Activated naive CD8-positive, alpha-beta T cell treated with anti-CD3 and anti-CD28 coated beads, Interleukin-2, amount 50 U/mL, for 24 hours (primary cell): Measurements from ENCODE around the gene TAF15.
A peak's percentile ranks its signal among the peaks of the same experiment; 100 is the strongest.

ENCODE experiments used
- ATAC-seq: fragments of 150-1000 bp; cut with Tn5 transposase; one replicate; pipeline ENCODE4 v1.10.0; 2021
- DNase-seq: peaks from one replicate; pipeline ENCODE4 v3.0.0; 2021
- H3K27ac Mint-ChIP-seq: one replicate; pipeline ENCODE4 v1.8.0; 2021; ENCODE audit warnings: mild to moderate bottlenecking, mixed read lengths
- H3K27me3 Mint-ChIP-seq: one replicate; pipeline ENCODE4 v1.8.0; 2021; ENCODE audit warnings: mixed read lengths
- H3K36me3 Mint-ChIP-seq: one replicate; pipeline ENCODE4 v1.8.0; 2021; ENCODE audit warnings: low read depth, mixed read lengths
- H3K4me1 Mint-ChIP-seq: one replicate; pipeline ENCODE4 v1.8.0; 2021; ENCODE audit warnings: mixed read lengths
- H3K4me3 Mint-ChIP-seq: one replicate; pipeline ENCODE4 v1.8.0; 2021; ENCODE audit warnings: mild to moderate bottlenecking, moderate library complexity, mixed read lengths
- H3K9me3 Mint-ChIP-seq: one replicate; pipeline ENCODE4 v1.8.0; 2021; ENCODE audit warnings: mixed read lengths

TAF15 gene

GRCh38 chr17:35889818-35890773 lies 80.8 kb downstream of the TAF15 start:
- H3K4me1 Mint-ChIP-seq: peaks cover 54% of the 10 kb centered on the region
- H3K9me3 Mint-ChIP-seq: no peaks in the 10 kb centered on the region
- no peaks in the 10 kb centered on the region for H3K27me3 Mint-ChIP-seq
- H3K36me3 Mint-ChIP-seq: no peaks in the 10 kb centered on the region
- DNase-seq (no peak), ATAC-seq (no peak)
- peak overlapping the region; percentile 80 for H3K27ac Mint-ChIP-seq
- peak overlapping the region; percentile 40 for H3K4me3 Mint-ChIP-seq

- DNase-seq (peak; percentile 38), ATAC-seq (peak; percentile 44)
- Mint-ChIP-seq H3K4me3 (no peak overlapping the region), H3K4me1 (peaks cover 61% of the 10 kb centered on the region), H3K9me3 (no peaks in the 10 kb centered on the region), H3K27ac (peak overlapping the region; percentile 80), H3K36me3 (no peaks in the 10 kb centered on the region), H3K27me3 (no peaks in the 10 kb centered on the region)
Measured at GRCh38 chr17:35890774-35891155, 81.5 kb downstream of the TAF15 start.

- no peaks in the 10 kb centered on the region for H3K36me3 Mint-ChIP-seq
- no peak overlapping the region for H3K4me3 Mint-ChIP-seq
- peak overlapping the region; percentile 80 for H3K27ac Mint-ChIP-seq
- ATAC-seq (no peak), DNase-seq (no peak)
- peaks cover 66% of the 10 kb centered on the region for H3K4me1 Mint-ChIP-seq
- H3K9me3 Mint-ChIP-seq: no peaks in the 10 kb centered on the region
- no peaks in the 10 kb centered on the region for H3K27me3 Mint-ChIP-seq
Measured at GRCh38 chr17:35891269-35891668, 82.0 kb downstream of the TAF15 start.

- H3K9me3 Mint-ChIP-seq: no peaks in the 10 kb centered on the region
- ATAC-seq (peak; percentile 69), DNase-seq (peak; percentile 81)
- no peaks in the 10 kb centered on the region for H3K36me3 Mint-ChIP-seq
- H3K27me3 Mint-ChIP-seq: no peaks in the 10 kb centered on the region
- peak overlapping the region; percentile 85 for H3K27ac Mint-ChIP-seq
- peaks cover 74% of the 10 kb centered on the region for H3K4me1 Mint-ChIP-seq
- H3K4me3 Mint-ChIP-seq: peak overlapping the region; percentile 53
Measured at GRCh38 chr17:35892091-35893035, 83.1 kb downstream of the TAF15 start.

GRCh38 chr17:35893751-35894150 lies 84.5 kb downstream of the TAF15 start:
- Mint-ChIP-seq H3K27ac (no peak overlapping the region), H3K9me3 (no peaks in the 10 kb centered on the region), H3K4me3 (no peak overlapping the region), H3K4me1 (peaks cover 82% of the 10 kb centered on the region), H3K27me3 (no peaks in the 10 kb centered on the region), H3K36me3 (no peaks in the 10 kb centered on the region)
- DNase-seq (no peak), ATAC-seq (no peak)

- H3K27ac Mint-ChIP-seq: peak overlapping the region; percentile 24
- no peak overlapping the region for H3K4me3 Mint-ChIP-seq
Measured at GRCh38 chr17:35894206-35894605, 84.9 kb downstream of the TAF15 start.

GRCh38 chr17:35895636-35896587 lies 86.6 kb downstream of the TAF15 start:
- Mint-ChIP-seq H3K27ac (peak overlapping the region; percentile 85), H3K4me1 (peaks cover 83% of the 10 kb centered on the region), H3K36me3 (no peaks in the 10 kb centered on the region), H3K4me3 (peak overlapping the region; percentile 27), H3K9me3 (no peaks in the 10 kb centered on the region), H3K27me3 (no peaks in the 10 kb centered on the region)
- ATAC-seq: peak; percentile 75
- peak; percentile 47 for DNase-seq

More at GRCh38 chr17:35894206-35894605, 84.9 kb downstream of the TAF15 start:
- peaks cover 82% of the 10 kb centered on the region for H3K4me1 Mint-ChIP-seq
- H3K9me3 Mint-ChIP-seq: no peaks in the 10 kb centered on the region
- no peak for ATAC-seq
- no peaks in the 10 kb centered on the region for H3K36me3 Mint-ChIP-seq
- no peaks in the 10 kb centered on the region for H3K27me3 Mint-ChIP-seq
- DNase-seq: no peak
